Ishikawa (cell line): ENCODE data around the gene SLC7A1.

Experiments
- CEBPB ChIP-seq: IDR thresholded peaks from 2 replicates; pipeline ENCODE4 v1.6.1; 2012
- CREB1 ChIP-seq: IDR thresholded peaks from 2 replicates; pipeline ENCODE4 v1.6.1; 2012; ENCODE audit warnings: low read depth
- EP300 ChIP-seq: IDR thresholded peaks from 2 replicates; pipeline ENCODE4 v1.6.1; 2012; ENCODE audit warnings: borderline replicate concordance
- FOXM1 ChIP-seq: IDR thresholded peaks from 2 replicates; pipeline ENCODE4 v1.6.1; 2012; ENCODE audit warnings: low read depth, borderline replicate concordance
- NFIC ChIP-seq: IDR thresholded peaks from 2 replicates; pipeline ENCODE4 v1.6.1; 2012
- TAF1 ChIP-seq: IDR thresholded peaks from 2 replicates; pipeline ENCODE4 v1.6.1; 2012; ENCODE audit warnings: low read depth, mild to moderate bottlenecking
- TCF12 ChIP-seq: IDR thresholded peaks from 2 replicates; pipeline ENCODE4 v1.6.1; 2012; ENCODE audit warnings: low read depth
- TEAD4 ChIP-seq: IDR thresholded peaks from 2 replicates; pipeline ENCODE4 v1.6.1; 2012
- TF ChIP-seq, protein P1 (sequence below): IDR thresholded peaks from 2 replicates; pipeline ENCODE4 v1.6.1; 2012; ENCODE audit warnings: low read depth, mild to moderate bottlenecking
- TF ChIP-seq, protein P2 (sequence below): IDR thresholded peaks from 2 replicates; pipeline ENCODE4 v1.6.1; 2012
- TF ChIP-seq, protein P3 (sequence below): IDR thresholded peaks from 2 replicates; pipeline ENCODE4 v1.6.1; 2012

DNA sequence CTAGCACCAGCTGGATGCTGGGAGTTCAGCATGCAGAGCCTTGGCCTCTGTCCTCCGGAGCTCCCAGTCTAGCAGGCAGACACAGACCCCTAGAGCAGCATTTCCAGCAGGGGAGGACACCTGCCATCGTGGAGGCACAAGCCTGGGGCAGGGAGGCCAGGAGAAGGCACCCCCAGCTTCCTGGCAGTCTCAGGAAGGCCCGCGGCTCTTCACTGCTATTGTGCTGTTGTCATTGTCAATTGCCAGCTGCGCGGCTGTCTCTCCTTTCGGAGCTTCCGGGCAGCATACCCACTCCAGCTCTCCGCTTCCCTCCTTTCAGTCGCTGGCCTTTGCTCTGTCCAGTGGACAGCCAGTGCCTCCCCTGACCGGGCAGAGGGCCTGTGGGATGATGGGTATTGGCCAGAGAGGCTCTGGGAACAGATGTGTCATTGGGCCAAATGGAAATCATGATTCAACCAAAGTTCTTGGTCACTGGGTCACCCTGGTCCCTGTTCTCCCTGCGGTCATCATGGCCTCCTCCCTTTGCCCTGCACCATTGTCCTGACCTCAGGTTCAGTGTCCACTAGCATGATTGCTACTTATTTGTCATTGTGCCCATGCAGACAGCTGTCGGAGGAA, 93.0 kb downstream of the SLC7A1 start:
- TF ChIP-seq, protein P1, sequence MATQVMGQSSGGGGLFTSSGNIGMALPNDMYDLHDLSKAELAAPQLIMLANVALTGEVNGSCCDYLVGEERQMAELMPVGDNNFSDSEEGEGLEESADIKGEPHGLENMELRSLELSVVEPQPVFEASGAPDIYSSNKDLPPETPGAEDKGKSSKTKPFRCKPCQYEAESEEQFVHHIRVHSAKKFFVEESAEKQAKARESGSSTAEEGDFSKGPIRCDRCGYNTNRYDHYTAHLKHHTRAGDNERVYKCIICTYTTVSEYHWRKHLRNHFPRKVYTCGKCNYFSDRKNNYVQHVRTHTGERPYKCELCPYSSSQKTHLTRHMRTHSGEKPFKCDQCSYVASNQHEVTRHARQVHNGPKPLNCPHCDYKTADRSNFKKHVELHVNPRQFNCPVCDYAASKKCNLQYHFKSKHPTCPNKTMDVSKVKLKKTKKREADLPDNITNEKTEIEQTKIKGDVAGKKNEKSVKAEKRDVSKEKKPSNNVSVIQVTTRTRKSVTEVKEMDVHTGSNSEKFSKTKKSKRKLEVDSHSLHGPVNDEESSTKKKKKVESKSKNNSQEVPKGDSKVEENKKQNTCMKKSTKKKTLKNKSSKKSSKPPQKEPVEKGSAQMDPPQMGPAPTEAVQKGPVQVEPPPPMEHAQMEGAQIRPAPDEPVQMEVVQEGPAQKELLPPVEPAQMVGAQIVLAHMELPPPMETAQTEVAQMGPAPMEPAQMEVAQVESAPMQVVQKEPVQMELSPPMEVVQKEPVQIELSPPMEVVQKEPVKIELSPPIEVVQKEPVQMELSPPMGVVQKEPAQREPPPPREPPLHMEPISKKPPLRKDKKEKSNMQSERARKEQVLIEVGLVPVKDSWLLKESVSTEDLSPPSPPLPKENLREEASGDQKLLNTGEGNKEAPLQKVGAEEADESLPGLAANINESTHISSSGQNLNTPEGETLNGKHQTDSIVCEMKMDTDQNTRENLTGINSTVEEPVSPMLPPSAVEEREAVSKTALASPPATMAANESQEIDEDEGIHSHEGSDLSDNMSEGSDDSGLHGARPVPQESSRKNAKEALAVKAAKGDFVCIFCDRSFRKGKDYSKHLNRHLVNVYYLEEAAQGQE: no peak
- TF ChIP-seq EP300 (no peak), TEAD4 (no peak), CEBPB (no peak), TCF12 (no peak), NFIC (no peak), TAF1 (no peak), CREB1 (no peak), FOXM1 (no peak)
- TF ChIP-seq, protein P2, sequence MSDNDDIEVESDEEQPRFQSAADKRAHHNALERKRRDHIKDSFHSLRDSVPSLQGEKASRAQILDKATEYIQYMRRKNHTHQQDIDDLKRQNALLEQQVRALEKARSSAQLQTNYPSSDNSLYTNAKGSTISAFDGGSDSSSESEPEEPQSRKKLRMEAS: no peak
- TF ChIP-seq, protein P3, sequence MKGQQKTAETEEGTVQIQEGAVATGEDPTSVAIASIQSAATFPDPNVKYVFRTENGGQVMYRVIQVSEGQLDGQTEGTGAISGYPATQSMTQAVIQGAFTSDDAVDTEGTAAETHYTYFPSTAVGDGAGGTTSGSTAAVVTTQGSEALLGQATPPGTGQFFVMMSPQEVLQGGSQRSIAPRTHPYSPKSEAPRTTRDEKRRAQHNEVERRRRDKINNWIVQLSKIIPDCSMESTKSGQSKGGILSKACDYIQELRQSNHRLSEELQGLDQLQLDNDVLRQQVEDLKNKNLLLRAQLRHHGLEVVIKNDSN: no peak
